ENCODE measurements around the gene GLDN.

- TF ChIP-seq CTCF (IDR thresholded peaks at IDR 0.05) (no peak), SIN3A (IDR thresholded peaks at IDR 0.05; ENCODE audit: borderline replicate concordance, insufficient read depth, low read depth, low read length) (no peak), TCF7L2 (IDR thresholded peaks at IDR 0.05; ENCODE audit: low read depth, low read length) (no peak), POLR2AphosphoS5 (IDR thresholded peaks at IDR 0.05; ENCODE audit: low read depth, low read length) (no peak), REST (IDR thresholded peaks at IDR 0.05; ENCODE audit: insufficient read depth in 1 of 2, low read depth in 2 of 2, low read length in 1 of 2) (no peak)
Measured at GRCh38 chr15:51322621-51323296, 18.7 kb upstream of the GLDN start.
